HFF-Myc (cell line): ENCODE measurements around the gene GPR156.

Source experiments
- DNase-seq: peaks from one replicate; pipeline ENCODE4 v3.0.0-alpha.2; 2011; ENCODE audit warnings: low read depth; ENCODE audit errors: extremely low read depth
- H3K4me3 ChIP-seq: replicated peaks from 2 replicates; pipeline ENCODE4 v1.5.1; 2011; ENCODE audit warnings: low read depth, mild to moderate bottlenecking, control low read depth, low read length
- CTCF ChIP-seq: IDR thresholded peaks from 2 replicates; pipeline ENCODE4 v1.5.1; 2012; ENCODE audit warnings: mild to moderate bottlenecking, low read depth, low read length, control low read depth; ENCODE audit errors: missing control alignments

The GPR156 gene

DNA sequence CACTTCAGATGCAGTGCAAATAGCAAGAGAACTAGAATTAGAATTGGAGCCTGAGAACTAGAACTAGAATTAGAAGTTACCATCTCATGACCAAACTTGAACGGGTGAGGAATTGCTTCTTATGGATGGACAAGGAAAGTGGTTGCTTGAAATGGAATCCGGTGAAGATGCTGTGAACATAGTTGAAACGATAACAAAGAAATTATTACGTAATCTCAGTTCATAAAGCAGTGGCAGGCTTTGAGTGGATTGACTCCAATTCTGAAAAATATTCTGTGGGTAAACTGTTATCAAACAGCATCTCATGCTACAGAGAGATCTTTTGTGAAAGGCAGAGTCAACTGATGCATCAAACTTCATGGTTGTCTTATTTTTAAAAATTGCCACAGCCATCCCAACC is 142.8 kb downstream of the GPR156 start:
- DNase-seq, result no peak
- no peak overlapping the region for H3K4me3 ChIP-seq
- TF ChIP-seq CTCF, result no peak

GRCh38 chr3:120140098-120140742 is 144.8 kb downstream of the GPR156 start:
- no peak for DNase-seq
- no peak for TF ChIP-seq CTCF
- H3K4me3 ChIP-seq, result no peak overlapping the region

DNA sequence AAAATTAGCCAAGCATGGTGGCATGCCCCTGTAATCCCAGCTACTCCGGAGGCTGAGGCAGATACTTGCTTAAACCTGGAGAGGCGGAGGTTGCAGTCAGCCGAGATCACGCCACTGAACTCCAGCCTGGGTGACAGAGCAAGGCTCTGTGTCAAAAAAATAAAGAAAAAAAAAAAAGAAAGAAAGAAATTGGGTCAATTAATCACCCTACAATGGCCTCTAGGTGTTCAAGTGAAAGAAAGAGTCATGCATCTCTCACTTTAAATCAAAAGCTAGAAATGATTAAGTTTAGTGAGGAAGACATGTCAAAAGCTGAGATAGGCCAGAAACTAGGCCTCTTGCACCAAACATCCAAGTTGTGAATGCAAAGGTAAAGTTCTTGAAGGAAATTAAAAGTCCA is 145.9 kb downstream of the GPR156 start:
- H3K4me3 ChIP-seq, result no peak overlapping the region

DNA sequence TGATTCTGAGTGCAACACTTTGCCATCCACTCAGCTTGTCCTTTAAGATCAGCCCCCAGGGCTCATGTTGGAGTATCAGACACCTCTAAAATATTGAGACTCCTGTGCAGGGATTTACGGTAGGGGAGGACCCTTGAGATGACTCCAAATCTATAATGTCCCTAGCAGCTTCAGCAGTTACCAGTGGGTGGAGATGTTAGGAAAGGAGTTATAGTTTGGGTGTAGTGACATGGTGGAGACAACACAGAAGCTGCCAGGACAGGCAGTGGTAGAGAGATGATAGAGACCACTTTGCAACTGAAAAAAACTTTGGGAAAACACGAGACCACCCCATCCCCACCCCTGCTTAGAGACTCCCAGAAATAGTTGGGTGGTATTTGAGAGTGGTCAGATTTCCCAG is 147.5 kb downstream of the GPR156 start:
- no peak overlapping the region for H3K4me3 ChIP-seq
- TF ChIP-seq CTCF, result no peak
- DNase-seq, result no peak

More for the DNA sequence above, 145.9 kb downstream of the GPR156 start:
- DNase-seq, result no peak
- TF ChIP-seq CTCF, result no peak

GRCh38 chr3:120130656-120131055 is 154.4 kb downstream of the GPR156 start:
- no peak for TF ChIP-seq CTCF
- no peak for DNase-seq
- no peak overlapping the region for H3K4me3 ChIP-seq

- no peak overlapping the region for H3K4me3 ChIP-seq
- no peak for TF ChIP-seq CTCF
- DNase-seq, result no peak
Measured at GRCh38 chr3:120129718-120130513, 155.1 kb downstream of the GPR156 start.

- DNase-seq, result no peak
- TF ChIP-seq CTCF, result no peak
- H3K4me3 ChIP-seq, result no peak overlapping the region
Measured at GRCh38 chr3:120129051-120129450, 156.0 kb downstream of the GPR156 start.
